Activated naive CD8-positive, alpha-beta T cell treated with anti-CD3 and anti-CD28 coated beads, Interleukin-2, amount 50 U/mL, for 16 hours (primary cell): ENCODE data around the gene L3MBTL4.
"Not testable (repeated sequence)": the region's sequence is repeated elsewhere in the genome, so short reads cannot be mapped to it uniquely, and the experiment has no call there.

Experiments
- DNase-seq: peaks from one replicate; pipeline ENCODE4 v3.0.0-alpha.2; 2020; ENCODE audit warnings: low read depth, low spot score

Gene L3MBTL4

DNA sequence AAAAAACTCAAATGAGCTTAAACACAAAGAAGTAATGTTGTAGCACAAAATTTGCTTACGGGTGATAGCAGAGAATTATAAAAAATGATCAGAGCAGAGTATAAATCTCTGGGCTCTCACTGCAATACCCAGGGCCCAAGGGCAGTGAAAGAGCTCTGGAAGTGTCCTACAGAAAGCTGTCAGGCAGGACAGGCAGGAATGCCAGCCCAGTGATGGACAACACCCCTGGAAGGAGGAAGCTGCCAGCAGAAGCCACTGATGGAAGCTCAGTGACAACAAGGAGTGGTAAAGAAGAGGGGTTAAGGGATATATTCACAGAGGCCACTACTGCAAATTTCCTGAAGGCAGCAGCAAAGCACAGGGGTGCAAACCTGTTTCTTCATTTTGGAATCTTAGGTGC is 214.9 kb downstream of the L3MBTL4 start:
- no peak for DNase-seq

DNA sequence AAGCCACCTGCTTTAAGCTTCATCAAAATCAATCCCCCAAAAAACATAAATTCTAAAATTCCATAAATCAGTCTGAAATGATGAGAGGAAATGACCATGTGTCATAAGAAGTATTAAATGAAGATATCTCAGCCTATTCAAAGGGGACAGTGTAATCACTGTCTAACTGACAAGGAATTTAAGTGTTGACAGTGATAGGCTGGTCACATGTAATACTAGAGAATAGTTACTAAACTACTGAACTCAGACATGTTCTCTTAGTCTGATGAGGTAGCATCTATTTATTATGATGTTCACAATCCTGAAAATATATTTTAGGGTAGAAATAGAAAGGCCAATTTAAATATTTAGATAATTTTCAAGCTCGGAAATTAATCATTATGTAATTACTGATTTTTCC is 216.1 kb downstream of the L3MBTL4 start:
- DNase-seq: no peak

GRCh38 chr18:6194640-6195039 is 220.1 kb downstream of the L3MBTL4 start:
- DNase-seq: no peak

DNA sequence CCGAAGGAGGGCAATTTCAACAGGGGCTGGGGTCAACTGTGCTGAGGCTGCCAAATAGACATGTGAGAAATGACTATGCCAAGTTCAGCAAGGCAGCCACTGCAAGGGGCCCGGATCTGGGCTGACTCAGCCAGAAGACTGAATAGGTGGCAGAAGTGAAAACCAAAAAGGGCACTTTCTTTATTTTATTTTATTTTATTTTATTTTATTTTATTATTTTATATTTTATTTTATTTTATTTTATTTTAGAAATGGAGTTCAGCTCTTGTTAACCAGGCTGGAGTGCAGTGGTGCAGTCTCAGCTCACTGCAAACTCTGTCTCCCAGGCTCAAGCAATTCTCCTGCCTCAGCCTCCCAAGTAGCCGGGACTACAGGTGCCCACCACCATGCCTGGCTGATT is 228.9 kb downstream of the L3MBTL4 start:
- DNase-seq: not testable (repeated sequence)

GRCh38 chr18:6174983-6175745 is 239.5 kb downstream of the L3MBTL4 start:
- DNase-seq: no peak

DNA sequence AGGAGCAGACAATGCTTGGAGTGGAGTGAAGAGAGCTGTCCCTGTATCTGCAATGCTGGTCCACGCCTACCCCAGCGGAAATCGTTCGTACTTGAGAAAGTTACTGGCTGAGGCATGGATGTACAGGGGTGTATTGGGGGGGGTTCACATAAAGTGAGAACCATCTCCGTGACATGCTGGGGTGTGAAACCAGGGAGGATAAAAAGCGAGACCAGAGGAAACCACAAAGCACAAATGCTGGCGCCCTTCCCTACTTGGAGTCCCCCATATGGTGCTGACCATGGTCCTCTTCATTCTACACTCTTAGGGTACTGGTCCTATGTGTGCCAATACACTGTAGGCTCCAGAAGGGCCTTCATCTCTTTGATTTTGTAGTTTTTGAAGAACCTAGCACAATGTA is 244.1 kb downstream of the L3MBTL4 start:
- DNase-seq: no peak

DNA sequence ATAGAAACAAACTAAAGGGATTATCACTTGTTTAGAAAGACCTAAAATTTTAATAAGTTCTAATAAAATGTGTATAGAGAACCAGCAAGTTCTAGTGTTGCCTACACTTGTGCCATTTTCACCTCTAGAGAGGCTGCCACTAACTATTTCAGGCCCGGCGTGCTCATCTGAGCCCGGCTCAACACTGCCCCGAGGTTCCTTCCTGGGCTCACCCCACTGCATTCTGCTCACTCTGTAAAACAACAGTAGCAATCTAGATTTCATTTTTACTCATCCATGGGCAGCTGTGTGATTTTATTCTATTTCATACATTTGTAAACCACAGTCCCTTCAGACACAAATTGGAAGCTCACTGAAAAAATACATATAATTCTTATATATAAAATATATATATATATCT is 253.2 kb downstream of the L3MBTL4 start:
- DNase-seq: no peak

DNA sequence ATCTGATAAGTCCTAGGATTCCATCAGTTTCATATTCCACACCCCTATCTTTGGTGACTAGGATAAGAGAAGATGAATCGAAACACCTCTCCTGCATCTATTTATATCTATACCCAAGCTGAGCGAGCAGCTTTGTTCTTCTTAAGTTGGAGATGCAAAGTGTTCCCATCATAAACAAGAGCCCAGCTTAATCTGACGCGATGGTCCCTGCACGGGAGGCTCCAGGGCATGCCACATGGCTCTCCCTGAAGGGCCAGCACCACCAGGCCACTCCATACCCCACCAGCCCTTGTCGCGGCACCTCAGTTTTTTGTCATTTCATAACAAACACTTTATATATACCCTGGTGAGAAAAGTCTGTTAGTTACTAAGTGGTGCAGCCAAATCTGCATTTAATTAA is 255.3 kb downstream of the L3MBTL4 start:
- no peak for DNase-seq

DNA sequence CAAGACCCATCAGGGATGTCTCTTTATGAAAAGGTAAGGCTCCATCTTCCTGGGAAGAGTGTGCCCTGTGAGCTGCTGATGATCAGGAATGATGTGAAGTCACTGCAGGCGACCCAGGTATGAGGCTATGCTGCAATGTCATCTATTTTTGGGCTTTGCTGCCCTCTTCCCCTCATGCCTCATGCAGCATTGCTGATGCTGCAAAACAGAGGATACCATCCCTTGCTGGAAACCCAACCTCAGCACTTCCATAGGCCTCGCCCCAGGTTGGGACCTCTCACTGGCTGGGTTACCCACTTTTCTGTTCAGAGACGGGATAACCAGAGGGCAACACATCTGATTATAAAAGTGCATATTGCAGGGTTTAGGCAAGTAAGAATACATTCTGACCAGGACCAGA is 255.8 kb downstream of the L3MBTL4 start:
- DNase-seq: no peak

DNA sequence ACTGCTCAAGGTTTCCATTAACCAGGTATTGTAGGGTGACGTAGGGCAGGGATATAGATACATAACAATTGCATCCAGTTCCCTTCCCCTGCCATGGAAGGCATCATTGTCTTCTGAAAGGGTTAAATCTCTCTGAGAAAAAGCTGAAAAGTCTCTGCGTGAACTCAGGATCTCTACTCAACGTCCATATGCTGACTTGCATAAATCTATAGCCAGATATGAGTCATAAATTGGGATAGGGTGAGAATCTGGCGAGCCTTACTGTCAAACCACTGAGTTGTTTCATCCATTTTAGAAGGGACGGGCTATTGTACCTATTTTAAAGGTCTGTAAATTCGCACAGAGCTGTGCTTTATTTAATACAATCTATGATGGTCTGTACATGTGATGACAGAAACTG is 258.3 kb downstream of the L3MBTL4 start:
- DNase-seq: no peak

- DNase-seq: no peak
Observed at GRCh38 chr18:6155707-6156106, 259.0 kb downstream of the L3MBTL4 start.

DNA sequence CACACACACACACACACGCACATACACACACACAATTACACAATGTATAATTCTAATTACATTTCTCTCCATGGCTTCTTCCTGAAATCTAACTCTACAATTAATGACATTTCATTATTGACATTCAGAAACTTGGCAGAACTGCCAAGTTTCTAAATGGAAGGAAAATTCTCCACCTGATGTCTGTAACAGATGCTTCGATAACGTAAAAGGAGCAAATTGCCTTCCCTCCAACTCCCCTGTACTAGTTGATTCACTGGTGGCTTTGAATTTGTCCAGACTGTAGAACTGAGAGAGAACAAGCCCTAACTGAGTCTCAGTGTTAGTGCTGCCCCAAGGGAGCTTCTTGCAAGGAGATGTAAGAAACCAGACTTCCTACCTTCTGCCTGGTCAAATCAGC is 264.3 kb downstream of the L3MBTL4 start:
- no peak for DNase-seq

- no peak for DNase-seq
Observed at GRCh38 chr18:6146307-6146661, 268.4 kb downstream of the L3MBTL4 start.

GRCh38 chr18:6145645-6146306 is 268.9 kb downstream of the L3MBTL4 start:
- no peak for DNase-seq

DNA sequence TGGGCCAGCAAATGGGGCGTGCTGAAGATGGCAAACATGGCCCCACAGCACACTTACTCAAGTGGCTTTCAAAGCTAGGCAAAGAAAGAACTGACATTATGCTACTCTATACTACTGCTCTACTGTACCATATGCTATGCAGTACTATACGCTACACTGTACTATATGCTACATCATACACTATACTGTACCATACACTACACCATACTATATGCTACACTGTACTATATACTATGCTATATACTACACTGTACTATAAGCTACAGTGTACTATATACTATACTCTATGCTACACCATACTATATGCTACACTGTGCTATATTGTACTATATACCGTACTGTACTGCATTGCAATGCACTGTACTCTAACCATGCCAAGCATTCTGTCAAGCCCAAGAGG is 275.7 kb downstream of the L3MBTL4 start:
- DNase-seq: no peak

DNA sequence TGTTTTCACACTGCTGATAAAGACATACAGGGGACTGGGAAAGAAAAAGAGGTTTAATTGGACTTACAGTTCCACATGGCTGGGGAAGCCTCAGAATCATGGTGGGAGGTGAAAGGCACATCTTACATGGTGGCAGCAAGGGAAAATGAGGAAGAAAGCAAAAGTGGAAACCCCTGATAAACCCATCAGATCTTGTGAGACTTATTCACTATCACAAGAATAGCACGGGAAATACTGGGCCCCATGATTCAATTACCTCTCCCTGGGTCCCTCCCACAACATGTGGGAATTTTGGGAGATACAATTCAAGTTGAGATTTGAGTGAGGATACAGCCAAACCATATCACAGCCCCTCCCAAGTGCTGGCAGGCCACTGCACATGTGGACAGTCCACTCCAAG is 278.8 kb downstream of the L3MBTL4 start:
- DNase-seq: not testable (repeated sequence)

GRCh38 chr18:6135029-6135428 is 279.7 kb downstream of the L3MBTL4 start:
- not testable (repeated sequence) for DNase-seq

DNA sequence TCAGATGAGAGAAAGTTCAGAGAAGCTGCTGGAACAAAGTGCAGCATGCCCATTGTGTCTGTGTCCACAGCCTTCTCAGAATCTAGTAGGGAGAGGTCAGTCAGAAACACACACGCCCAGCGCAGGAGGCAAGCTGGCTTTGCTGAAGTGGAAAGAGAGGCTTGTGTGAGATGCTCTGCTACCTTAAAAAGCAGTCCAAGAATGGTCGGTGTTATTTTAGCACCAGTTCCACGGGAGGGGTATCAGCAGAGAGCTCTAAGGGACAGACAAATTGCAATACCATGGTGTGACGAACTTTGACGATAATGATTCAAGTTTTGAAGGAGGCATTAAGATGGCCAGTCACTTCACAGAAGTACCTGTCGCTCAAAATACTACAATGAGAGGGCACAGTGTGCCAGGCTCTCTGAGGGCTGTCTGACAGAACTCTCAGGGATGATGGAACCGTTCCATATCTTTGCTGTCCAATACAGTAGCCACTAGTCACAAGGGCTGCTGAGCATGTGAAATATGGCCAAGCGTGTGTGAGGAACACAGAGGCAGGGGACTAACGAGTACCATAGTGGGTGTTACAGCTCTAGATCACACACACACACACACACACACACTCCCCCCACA is 281.9 kb downstream of the L3MBTL4 start:
- no peak for DNase-seq

DNA sequence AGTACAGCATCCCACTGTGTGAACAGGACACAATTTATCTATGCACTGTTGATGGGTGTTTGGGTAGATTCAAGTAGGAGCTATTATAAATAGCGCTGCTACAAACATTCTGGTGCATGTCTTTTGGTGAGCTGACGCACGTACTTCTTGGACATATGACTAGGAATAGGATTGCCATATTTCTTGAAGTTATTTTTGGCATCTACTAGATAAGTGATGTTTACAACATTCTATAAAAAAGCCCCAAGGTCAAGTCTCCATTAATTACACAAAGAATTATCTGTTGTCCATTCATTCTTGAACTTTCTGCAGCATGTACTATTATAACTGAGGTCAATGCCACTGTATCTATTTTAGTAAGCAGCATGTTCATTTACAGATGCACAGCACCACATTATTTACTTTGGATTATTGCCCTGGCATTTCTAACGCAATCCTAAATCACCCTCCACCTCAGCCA is 293.9 kb downstream of the L3MBTL4 start:
- DNase-seq: no peak

DNA sequence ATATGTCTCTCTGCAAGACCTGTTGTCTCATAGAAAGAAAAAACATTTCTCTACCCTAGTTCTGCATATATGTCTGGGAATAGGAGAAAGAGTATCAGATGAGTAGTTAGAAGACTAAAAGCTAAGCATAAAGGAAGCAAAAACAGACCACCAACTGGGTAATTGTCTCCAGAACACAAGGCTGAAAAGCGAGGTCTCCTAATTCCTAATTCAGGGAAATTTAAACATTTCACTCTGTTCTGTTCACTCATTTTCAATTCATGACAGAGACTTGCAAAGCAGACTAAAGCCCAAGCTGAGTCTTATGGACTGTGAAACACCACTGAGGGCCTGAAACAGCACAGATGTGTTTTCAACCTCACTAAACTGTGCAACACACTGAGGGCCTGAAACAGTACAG is 294.9 kb downstream of the L3MBTL4 start:
- DNase-seq: no peak

DNA sequence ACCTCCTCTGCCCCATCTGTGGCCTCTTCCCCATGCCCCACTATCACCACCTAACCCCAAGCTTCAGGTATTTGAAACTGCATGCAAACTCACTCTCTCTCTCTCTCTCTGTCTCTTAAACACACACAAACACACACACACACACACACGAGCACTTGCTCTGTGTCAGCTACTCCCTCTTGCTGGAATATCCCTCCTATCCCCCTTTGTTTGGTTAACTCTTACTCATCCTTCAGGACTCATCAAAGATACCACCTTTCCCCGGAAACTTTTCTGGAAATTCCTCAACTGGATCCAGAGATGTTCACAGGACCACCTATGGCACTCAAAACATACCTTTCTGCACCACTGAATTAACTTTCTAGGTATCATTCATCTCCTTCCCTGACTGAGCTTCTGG is 296.6 kb downstream of the L3MBTL4 start:
- no peak for DNase-seq

DNA sequence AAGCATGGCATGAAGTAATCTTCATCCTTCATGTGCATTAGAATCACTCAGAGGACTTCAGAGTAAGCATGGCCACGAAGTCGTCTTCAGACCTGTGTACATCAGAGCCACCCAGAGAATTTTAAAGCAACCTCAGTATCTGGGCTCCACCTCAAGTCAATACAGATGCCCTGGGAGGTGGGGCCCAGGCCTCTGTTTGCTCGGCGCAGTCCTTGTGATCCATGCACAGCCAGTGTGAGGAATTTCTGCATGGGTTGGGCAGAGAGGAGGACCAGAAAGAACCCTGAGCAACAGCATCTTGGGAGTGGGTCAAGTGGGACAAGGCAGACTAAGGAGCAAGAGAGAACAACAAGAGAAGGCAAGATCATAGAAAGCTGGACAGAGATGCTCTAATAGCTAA is 299.0 kb downstream of the L3MBTL4 start:
- DNase-seq: no peak

DNA sequence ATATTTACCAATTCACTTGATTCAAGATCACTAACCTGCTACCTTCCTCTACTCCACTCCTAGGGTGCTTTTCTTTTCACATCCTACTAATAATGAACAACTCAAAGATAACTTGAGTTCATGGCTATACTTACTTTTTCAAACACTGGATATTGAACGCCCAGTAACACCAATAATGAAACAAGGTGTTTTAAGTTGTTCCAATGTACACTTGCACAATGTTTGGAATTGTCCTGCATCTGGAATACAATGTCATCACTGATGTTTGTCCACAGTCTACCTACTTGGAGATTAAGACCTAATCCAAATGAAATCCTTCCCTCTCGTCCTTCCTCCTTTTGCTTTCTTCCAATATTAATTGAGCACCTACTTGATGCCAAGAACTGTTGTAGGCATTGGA is 301.1 kb downstream of the L3MBTL4 start:
- no peak for DNase-seq
